Lower leg skin (tissue), 4 donors: ENCODE data around the gene FOSL2. TPM values are rescaled to one million over a fixed set of nuclear protein-coding genes. Genes with fewer than 3 reads are reported as not detected.

Experiments used
- DNase-seq, 2 donors: peaks; one replicate each; pipeline ENCODE4 v3.0.0-alpha.2; 2019; ENCODE audit warnings: low spot score in 2 of 2
- H3K4me3 ChIP-seq: fragments of 200-600 bp; sonication (generic); 2 replicates; pipeline ENCODE4 v1.5.1; 2017; ENCODE audit warnings: mild to moderate bottlenecking, low read depth; ENCODE audit not compliant: poor library complexity, severe bottlenecking
- CTCF ChIP-seq, 3 donors: fragments of 450-650 bp; IDR thresholded peaks; one replicate each; pipeline ENCODE4 v1.5.1; 2016; ENCODE audit warnings: antibody characterized with exemption in 3 of 3, mild to moderate bottlenecking in 3 of 3, moderate library complexity in 2 of 3
- POLR2A ChIP-seq, 2 donors: fragments of 450-650 bp; IDR thresholded peaks; one replicate each; pipeline ENCODE4 v1.6.1; 2016 to 2017; ENCODE audit warnings: antibody characterized with exemption in 2 of 2, mild to moderate bottlenecking in 1 of 2, moderate library complexity in 1 of 2
- WGBS, 2 donors: methylation state at CpG; one replicate each; pipeline ENCODE4 v1.1.5; 2018; 5-methylcytosine and 5-hydroxymethylcytosine counted together
- intact Hi-C: fragments of 100-400 bp; cut with DNase I; formaldehyde crosslinking; loops from one replicate; pipeline ENCODE4 v1.15.0; 2023; ENCODE audit warnings: low total_unique reads
- total RNA-seq, 4 donors: library from RNA; depleted of rRNA; stranded (reverse); fragments of >200 nt; gene quantifications; one replicate each; pipeline ENCODE4 v1.1.0, GENCODE V29; 2016

FOSL2 gene
- total RNA-seq, 4 donors from 2014 or later = 189 to 423 (median 301) TPM

- no peak for DNase-seq
- intact Hi-C loops = no loop called here
- H3K4me3 ChIP-seq = peak overlapping the region; percentile 53
- TF ChIP-seq CTCF (IDR thresholded peaks at IDR 0.05) (no peak), POLR2A (IDR thresholded peaks at IDR 0.05) (no peak)
- WGBS, 2 donors = 22 to 28% methylated on average over 12 to 16 of the region's 17 CpGs
Observed at GRCh38 chr2:28389399-28390240, 3.0 kb upstream of the FOSL2 start.

- intact Hi-C loops = no loop called here
- WGBS, 2 donors = 0 to 1% methylated on average over 17 to 31 of the region's 45 CpGs
- DNase-seq = peak; percentile 90 to 97
Observed at GRCh38 chr2:28390241-28390745, 2.4 kb upstream of the FOSL2 start.

DNA sequence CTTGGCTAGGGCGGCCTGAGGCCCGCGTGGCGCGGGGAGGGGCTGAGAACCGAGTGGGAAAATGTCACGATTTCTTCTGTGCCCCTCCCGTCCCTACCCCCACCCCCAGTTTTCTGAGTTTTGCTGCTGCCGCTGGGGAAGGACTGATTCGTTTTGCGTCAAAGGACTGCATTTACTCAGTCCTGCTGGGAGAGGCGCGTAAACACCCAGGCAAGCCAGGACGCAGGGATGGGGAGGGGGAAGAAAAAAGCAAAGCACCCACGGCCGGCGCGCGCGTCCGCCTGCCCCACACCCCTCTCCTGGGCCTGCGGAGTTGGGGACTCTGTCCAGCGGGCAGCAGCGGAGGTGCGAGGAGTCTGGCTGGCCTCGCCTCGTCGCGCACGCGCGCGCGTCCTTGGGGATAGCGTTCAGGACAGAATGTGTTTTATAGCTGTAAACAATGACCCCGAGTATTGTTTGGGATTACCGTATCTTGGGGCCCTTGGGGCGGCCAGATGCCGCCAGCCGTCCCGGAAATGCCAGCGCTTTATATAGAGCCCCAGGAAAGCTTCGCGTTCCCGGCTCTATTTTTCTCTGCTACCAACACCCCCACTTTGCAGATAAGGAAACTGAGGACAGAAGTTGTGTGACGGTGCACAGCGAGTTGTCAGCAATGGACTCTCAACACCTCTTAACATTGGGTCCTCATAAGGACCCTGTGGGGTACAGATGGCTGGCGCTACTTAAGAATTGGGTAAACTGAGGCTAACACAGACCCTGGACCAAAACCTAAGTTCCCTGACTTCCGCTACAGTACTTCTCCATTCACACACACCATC lies 1.7 kb upstream of the FOSL2 start:
- intact Hi-C loops = no loop called here
- peak overlapping the region; percentile 53 for H3K4me3 ChIP-seq
- 1% methylated on average over 30 to 46 of the region's 49 CpGs for WGBS, 2 donors
- peak; percentile 87 to 98 for DNase-seq
- no peak for TF ChIP-seq POLR2A (IDR thresholded peaks at IDR 0.05)
- no peak for TF ChIP-seq CTCF (IDR thresholded peaks at IDR 0.05)

More at GRCh38 chr2:28390241-28390745, 2.4 kb upstream of the FOSL2 start:
- H3K4me3 ChIP-seq = peak overlapping the region; percentile 53
- TF ChIP-seq POLR2A (IDR thresholded peaks at IDR 0.05) (no peak), CTCF (IDR thresholded peaks at IDR 0.05) (no peak)

- DNase-seq = peak; percentile 97 to 99
- WGBS, 2 donors = 0 to 1% methylated on average over 50 to 66 of the region's 70 CpGs
- H3K4me3 ChIP-seq = peak overlapping the region; percentile 53
- intact Hi-C loops = no loop called here
- TF ChIP-seq CTCF (IDR thresholded peaks at IDR 0.05) (no peak), POLR2A (IDR thresholded peaks at IDR 0.05) (no peak)
Observed at GRCh38 chr2:28391564-28392296, 928 bp upstream of the FOSL2 start.

- intact Hi-C loops = no loop called here
- peak in 1 of 2 donors; percentile 94 for DNase-seq
- WGBS, 2 donors = 0% methylated on average over 55 to 68 of the region's 81 CpGs
- H3K4me3 ChIP-seq = peak overlapping the region; percentile 97
- no peak for TF ChIP-seq CTCF (IDR thresholded peaks at IDR 0.05)
- peak in 1 of 2 donors; percentile 30 for TF ChIP-seq POLR2A (IDR thresholded peaks at IDR 0.05)
Observed at GRCh38 chr2:28393114-28393836, 617 bp downstream of the FOSL2 start.
